LNCAP (cell line): Measurements from ENCODE around the gene TRABD2B.

Experiments used
- CTCF ChIP-seq: fragments of 450-650 bp; IDR thresholded peaks from 2 replicates; pipeline ENCODE4 v1.5.1; 2017; ENCODE audit warnings: mild to moderate bottlenecking

The TRABD2B gene

GRCh38 chr1:47738560-47739182 is 258.5 kb downstream of the TRABD2B start:
- peak; percentile 81 for TF ChIP-seq CTCF

GRCh38 chr1:47732489-47732888 is 264.7 kb downstream of the TRABD2B start:
- TF ChIP-seq CTCF, result no peak

GRCh38 chr1:47731730-47732129 is 265.5 kb downstream of the TRABD2B start:
- no peak for TF ChIP-seq CTCF

- TF ChIP-seq CTCF, result no peak
Measured at GRCh38 chr1:47729685-47730084, 267.5 kb downstream of the TRABD2B start.

GRCh38 chr1:47727697-47728085 is 269.5 kb downstream of the TRABD2B start:
- no peak for TF ChIP-seq CTCF

GRCh38 chr1:47727051-47727696 is 270.0 kb downstream of the TRABD2B start:
- TF ChIP-seq CTCF, result no peak

GRCh38 chr1:47725992-47726855 is 271.0 kb downstream of the TRABD2B start:
- peak; percentile 97 for TF ChIP-seq CTCF
